HepG2 (cell line): ENCODE results near the gene WIZ. TPM values are rescaled to one million over a fixed set of nuclear protein-coding genes. Genes with fewer than 3 reads are reported as not detected.

Experiments used
- ARNTL ChIP-seq: sonication (generic); formaldehyde crosslinking; IDR thresholded peaks from 2 replicates; pipeline ENCODE4 v1.4.0; 2020; ENCODE audit warnings: mild to moderate bottlenecking, missing genetic modification reagents
- EEA1 ChIP-seq: sonication (generic); formaldehyde crosslinking; IDR thresholded peaks from 2 replicates; pipeline ENCODE4 v1.5.1; 2020; ENCODE audit warnings: mild to moderate bottlenecking, missing genetic modification reagents, borderline replicate concordance
- FOXO1 ChIP-seq: sonication (generic); formaldehyde crosslinking; IDR thresholded peaks from 2 replicates; pipeline ENCODE4 v1.4.0; 2020; ENCODE audit warnings: missing genetic modification reagents
- HMGA1 ChIP-seq: sonication (generic); formaldehyde crosslinking; conservative IDR thresholded peaks from 2 replicates; pipeline ENCODE4 v1.4.0; 2020; ENCODE audit warnings: missing genetic modification reagents
- HNRNPK ChIP-seq: fragments of 200-400 bp; formaldehyde crosslinking; IDR thresholded peaks from 2 replicates; pipeline ENCODE4 v1.6.1; 2018; ENCODE audit warnings: low read length, low read depth, moderate library complexity, mild to moderate bottlenecking; ENCODE audit not compliant: poor library complexity, severe bottlenecking
- HOXA3 ChIP-seq: sonication (generic); formaldehyde crosslinking; IDR thresholded peaks from 2 replicates; pipeline ENCODE4 v1.5.0; 2020; ENCODE audit warnings: missing genetic modification reagents
- IKZF4 ChIP-seq: sonication (generic); formaldehyde crosslinking; IDR thresholded peaks from 2 replicates; pipeline ENCODE4 v1.5.1; 2020; ENCODE audit warnings: borderline replicate concordance, mild to moderate bottlenecking, low read depth, missing genetic modification reagents; ENCODE audit errors: not compliant biosample characterization
- ISX ChIP-seq: sonication (generic); formaldehyde crosslinking; conservative IDR thresholded peaks from 2 replicates; pipeline ENCODE4 v1.5.0; 2020; ENCODE audit warnings: missing genetic modification reagents
- NR1H2 ChIP-seq: sonication (generic); formaldehyde crosslinking; IDR thresholded peaks from 2 replicates; pipeline ENCODE4 v1.8.1; 2022; ENCODE audit warnings: low read depth, missing genetic modification reagents, borderline replicate concordance
- POLR2A ChIP-seq, 2 experiments: IDR thresholded peaks; 2 replicates each; pipeline ENCODE4 v1.6.1; 2011; ENCODE audit warnings: low read depth in 2 of 2, low read length in 2 of 2, mild to moderate bottlenecking in 1 of 2, moderate library complexity in 1 of 2; ENCODE audit not compliant: insufficient read depth in 1 of 2
- PRPF4 ChIP-seq: fragments of 200-400 bp; formaldehyde crosslinking; IDR thresholded peaks from 2 replicates; pipeline ENCODE4 v1.6.1; 2016; ENCODE audit warnings: low read length, low read depth; ENCODE audit not compliant: poor library complexity, severe bottlenecking
- RFXANK ChIP-seq: IDR thresholded peaks from 2 replicates; pipeline ENCODE4 v1.6.1; 2016
- ZNF224 ChIP-seq: sonication (generic); formaldehyde crosslinking; IDR thresholded peaks from 2 replicates; pipeline ENCODE4 v1.5.0; 2020; ENCODE audit warnings: mild to moderate bottlenecking, missing genetic modification reagents
- ZNF354B ChIP-seq: sonication (generic); formaldehyde crosslinking; IDR thresholded peaks from 2 replicates; pipeline ENCODE4 v1.8.0; 2022; ENCODE audit warnings: mild to moderate bottlenecking, missing genetic modification reagents
- polyA plus RNA-seq, 8 experiments: library from polyadenylated mRNA; depleted of rRNA in 3 of 8; stranded (reverse) in 7 of 8; unstranded in 1 of 8; fragments of >200 nt; fragmentation: Illumina TruSeq in 4 of 8; extraction: Trizol in 4 of 8; gene quantifications; 2 replicates each; pipeline versions ENCODE4 v1.2.1 to v1.2.3, GENCODE V29; 2011 to 2016; ENCODE audit warnings: low read depth in 4 of 8, missing spikeins in 1 of 8, mixed read lengths in 1 of 8; ENCODE audit not compliant: insufficient read depth in 1 of 8
- total RNA-seq, 5 experiments: library from RNA; depleted of rRNA; stranded (reverse); fragments of >200 nt; fragmentation: Illumina TruSeq; extraction: Trizol; gene quantifications; 2 replicates each; pipeline ENCODE4 v1.2.3, GENCODE V29; 2016; ENCODE audit warnings: low read depth in 1 of 5
- TF ChIP-seq, protein P1 (sequence below): IDR thresholded peaks from 2 replicates; pipeline ENCODE4 v1.6.1; 2016; ENCODE audit warnings: low read depth, missing genetic modification reagents, missing compliant biosample characterization
- TF ChIP-seq, protein P2 (sequence below): sonication (generic); formaldehyde crosslinking; IDR thresholded peaks from 2 replicates; pipeline ENCODE4 v1.4.0; 2020; ENCODE audit warnings: mild to moderate bottlenecking, missing genetic modification reagents, borderline replicate concordance
- TF ChIP-seq, protein P3 (sequence below): sonication (generic); formaldehyde crosslinking; IDR thresholded peaks from 2 replicates; pipeline ENCODE4 v1.4.0; 2020; ENCODE audit warnings: missing genetic modification reagents, low read depth, mild to moderate bottlenecking, borderline replicate concordance
- TF ChIP-seq, protein P4 (sequence below): sonication (generic); formaldehyde crosslinking; IDR thresholded peaks from 2 replicates; pipeline ENCODE4 v1.5.0; 2020; ENCODE audit warnings: missing genetic modification reagents, mild to moderate bottlenecking, borderline replicate concordance
- TF ChIP-seq, protein P5 (sequence below): sonication (generic); formaldehyde crosslinking; IDR thresholded peaks from 2 replicates; pipeline ENCODE4 v1.4.0; 2020; ENCODE audit warnings: mild to moderate bottlenecking, missing genetic modification reagents

The WIZ gene
- total and polyA plus RNA-seq, 2 of the 13 experiments (the other 11 are each of a cell fraction or from before 2014, with no cell fraction given) = 4.7 to 4.8 TPM

DNA sequence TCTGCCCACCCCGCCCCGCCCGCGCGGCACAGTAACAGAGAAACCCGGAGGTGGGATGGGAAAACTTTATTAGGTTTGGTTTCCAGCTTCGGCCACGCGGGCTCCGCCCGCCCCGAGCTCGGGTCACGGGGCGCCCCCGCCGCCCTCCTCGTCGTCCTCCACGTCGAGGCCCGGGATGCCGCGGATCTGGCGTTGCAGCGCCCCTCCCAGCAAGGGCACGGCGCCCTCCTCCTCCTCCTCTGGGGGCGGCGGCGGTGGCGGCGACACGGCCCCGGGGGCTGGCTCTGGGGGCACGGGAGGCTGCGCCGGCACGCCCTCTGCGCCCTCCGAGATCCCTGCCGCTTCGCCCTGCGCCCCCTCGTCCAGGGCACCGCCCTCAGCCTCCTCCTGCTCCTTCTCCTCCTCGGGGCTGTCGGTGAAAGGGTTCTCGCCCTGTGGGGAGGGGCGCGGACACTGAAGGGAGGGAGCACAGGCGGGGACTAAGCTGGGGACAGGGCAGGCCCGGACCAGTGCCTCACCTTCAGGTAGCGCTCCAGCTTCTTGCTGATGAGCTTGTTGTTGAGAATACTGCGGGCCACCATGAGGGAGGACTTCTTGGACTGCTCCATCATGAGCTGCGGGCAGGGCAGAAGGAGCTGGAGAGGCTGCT, 69.6 kb downstream of the WIZ start (continued):
- TF ChIP-seq ARNTL (CRISPR knock-in tag) (0 out of 2 replicates have a peak, but pooled peaks have one; percentile 2), FOXO1 (CRISPR knock-in tag) (peak; percentile 8; the same call in 1 of the 2 replicates), HOXA3 (CRISPR knock-in tag) (no peak), NR1H2 (no peak), ZNF224 (CRISPR knock-in tag) (no peak), EEA1 (no peak; the same call in 1 of the 2 replicates), RFXANK (CRISPR knock-in tag) (no peak), IKZF4 (CRISPR knock-in tag) (no peak), ISX (CRISPR knock-in tag) (no peak), POLR2A (IDR thresholded peaks at IDR 0.05; ENCODE audit: insufficient read depth in 1 of 2, low read depth in 2 of 2, low read length in 2 of 2) (no peak), PRPF4 (no peak), ZNF354B (CRISPR knock-in tag) (no peak), HMGA1 (CRISPR knock-in tag) (no peak), HNRNPK (peak; percentile 46)
- TF ChIP-seq, protein P1, sequence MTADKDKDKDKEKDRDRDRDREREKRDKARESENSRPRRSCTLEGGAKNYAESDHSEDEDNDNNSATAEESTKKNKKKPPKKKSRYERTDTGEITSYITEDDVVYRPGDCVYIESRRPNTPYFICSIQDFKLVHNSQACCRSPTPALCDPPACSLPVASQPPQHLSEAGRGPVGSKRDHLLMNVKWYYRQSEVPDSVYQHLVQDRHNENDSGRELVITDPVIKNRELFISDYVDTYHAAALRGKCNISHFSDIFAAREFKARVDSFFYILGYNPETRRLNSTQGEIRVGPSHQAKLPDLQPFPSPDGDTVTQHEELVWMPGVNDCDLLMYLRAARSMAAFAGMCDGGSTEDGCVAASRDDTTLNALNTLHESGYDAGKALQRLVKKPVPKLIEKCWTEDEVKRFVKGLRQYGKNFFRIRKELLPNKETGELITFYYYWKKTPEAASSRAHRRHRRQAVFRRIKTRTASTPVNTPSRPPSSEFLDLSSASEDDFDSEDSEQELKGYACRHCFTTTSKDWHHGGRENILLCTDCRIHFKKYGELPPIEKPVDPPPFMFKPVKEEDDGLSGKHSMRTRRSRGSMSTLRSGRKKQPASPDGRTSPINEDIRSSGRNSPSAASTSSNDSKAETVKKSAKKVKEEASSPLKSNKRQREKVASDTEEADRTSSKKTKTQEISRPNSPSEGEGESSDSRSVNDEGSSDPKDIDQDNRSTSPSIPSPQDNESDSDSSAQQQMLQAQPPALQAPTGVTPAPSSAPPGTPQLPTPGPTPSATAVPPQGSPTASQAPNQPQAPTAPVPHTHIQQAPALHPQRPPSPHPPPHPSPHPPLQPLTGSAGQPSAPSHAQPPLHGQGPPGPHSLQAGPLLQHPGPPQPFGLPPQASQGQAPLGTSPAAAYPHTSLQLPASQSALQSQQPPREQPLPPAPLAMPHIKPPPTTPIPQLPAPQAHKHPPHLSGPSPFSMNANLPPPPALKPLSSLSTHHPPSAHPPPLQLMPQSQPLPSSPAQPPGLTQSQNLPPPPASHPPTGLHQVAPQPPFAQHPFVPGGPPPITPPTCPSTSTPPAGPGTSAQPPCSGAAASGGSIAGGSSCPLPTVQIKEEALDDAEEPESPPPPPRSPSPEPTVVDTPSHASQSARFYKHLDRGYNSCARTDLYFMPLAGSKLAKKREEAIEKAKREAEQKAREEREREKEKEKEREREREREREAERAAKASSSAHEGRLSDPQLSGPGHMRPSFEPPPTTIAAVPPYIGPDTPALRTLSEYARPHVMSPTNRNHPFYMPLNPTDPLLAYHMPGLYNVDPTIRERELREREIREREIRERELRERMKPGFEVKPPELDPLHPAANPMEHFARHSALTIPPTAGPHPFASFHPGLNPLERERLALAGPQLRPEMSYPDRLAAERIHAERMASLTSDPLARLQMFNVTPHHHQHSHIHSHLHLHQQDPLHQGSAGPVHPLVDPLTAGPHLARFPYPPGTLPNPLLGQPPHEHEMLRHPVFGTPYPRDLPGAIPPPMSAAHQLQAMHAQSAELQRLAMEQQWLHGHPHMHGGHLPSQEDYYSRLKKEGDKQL (CRISPR knock-in tag) = no peak
- TF ChIP-seq, protein P2, sequence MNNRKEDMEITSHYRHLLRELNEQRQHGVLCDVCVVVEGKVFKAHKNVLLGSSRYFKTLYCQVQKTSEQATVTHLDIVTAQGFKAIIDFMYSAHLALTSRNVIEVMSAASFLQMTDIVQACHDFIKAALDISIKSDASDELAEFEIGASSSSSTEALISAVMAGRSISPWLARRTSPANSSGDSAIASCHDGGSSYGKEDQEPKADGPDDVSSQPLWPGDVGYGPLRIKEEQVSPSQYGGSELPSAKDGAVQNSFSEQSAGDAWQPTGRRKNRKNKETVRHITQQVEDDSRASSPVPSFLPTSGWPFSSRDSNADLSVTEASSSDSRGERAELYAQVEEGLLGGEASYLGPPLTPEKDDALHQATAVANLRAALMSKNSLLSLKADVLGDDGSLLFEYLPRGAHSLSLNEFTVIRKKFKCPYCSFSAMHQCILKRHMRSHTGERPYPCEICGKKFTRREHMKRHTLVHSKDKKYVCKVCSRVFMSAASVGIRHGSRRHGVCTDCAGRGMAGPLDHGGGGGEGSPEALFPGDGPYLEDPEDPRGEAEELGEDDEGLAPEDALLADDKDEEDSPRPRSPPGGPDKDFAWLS (CRISPR knock-in tag) = no peak
- TF ChIP-seq, protein P3, sequence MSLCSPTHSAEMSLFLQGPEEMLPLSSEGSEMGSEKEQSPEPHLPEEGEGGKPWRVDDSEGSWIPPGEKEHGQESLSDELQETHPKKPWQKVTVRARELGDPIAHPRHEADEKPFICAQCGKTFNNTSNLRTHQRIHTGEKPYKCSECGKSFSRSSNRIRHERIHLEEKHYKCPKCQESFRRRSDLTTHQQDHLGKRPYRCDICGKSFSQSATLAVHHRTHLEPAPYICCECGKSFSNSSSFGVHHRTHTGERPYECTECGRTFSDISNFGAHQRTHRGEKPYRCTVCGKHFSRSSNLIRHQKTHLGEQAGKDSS (CRISPR knock-in tag) = no peak
- TF ChIP-seq, protein P4, sequence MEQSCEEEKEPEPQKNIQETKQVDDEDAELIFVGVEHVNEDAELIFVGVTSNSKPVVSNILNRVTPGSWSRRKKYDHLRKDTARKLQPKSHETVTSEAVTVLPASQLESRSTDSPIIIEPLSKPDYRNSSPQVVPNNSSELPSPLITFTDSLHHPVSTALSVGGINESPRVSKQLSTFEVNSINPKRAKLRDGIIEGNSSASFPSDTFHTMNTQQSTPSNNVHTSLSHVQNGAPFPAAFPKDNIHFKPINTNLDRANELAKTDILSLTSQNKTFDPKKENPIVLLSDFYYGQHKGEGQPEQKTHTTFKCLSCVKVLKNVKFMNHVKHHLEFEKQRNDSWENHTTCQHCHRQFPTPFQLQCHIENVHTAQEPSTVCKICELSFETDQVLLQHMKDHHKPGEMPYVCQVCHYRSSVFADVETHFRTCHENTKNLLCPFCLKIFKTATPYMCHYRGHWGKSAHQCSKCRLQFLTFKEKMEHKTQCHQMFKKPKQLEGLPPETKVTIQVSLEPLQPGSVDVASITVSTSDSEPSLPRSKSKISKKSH (CRISPR knock-in tag) = peak; percentile 14; the same call in 1 of the 2 replicates
- TF ChIP-seq, protein P5, sequence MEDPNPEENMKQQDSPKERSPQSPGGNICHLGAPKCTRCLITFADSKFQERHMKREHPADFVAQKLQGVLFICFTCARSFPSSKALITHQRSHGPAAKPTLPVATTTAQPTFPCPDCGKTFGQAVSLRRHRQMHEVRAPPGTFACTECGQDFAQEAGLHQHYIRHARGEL (CRISPR knock-in tag) = no peak
